MM.1S (cell line): ENCODE results near the gene CHTF8.

Experiments used
- DNase-seq: peaks from one replicate; pipeline ENCODE4 v3.0.0-alpha.2; 2015
- H2AFZ ChIP-seq: fragments of 300-600 bp; sonication (generic); 2 replicates; pipeline ENCODE4 v1.6.0; 2016; ENCODE audit warnings: antibody characterized with exemption, low read length
- H3F3A ChIP-seq: fragments of 300-600 bp; sonication (generic); 2 replicates; pipeline ENCODE4 v1.6.1; 2016; ENCODE audit warnings: mild to moderate bottlenecking, antibody characterized with exemption, low read length, moderate library complexity, mixed read lengths; ENCODE audit not compliant: insufficient read depth
- H3K27ac ChIP-seq: fragments of 300-600 bp; sonication (generic); 2 replicates; pipeline ENCODE4 v1.5.1; 2016; ENCODE audit warnings: mild to moderate bottlenecking, low read length
- H3K27me3 ChIP-seq: fragments of 300-600 bp; sonication (generic); replicated peaks from 2 replicates; pipeline ENCODE4 v1.6.0; 2016; ENCODE audit warnings: low read length; ENCODE audit not compliant: insufficient read depth
- H3K36me3 ChIP-seq: fragments of 300-600 bp; sonication (generic); replicated peaks from 2 replicates; pipeline ENCODE4 v1.6.1; 2016; ENCODE audit warnings: mild to moderate bottlenecking, low read length, mixed read lengths; ENCODE audit not compliant: insufficient read depth
- H3K4me1 ChIP-seq: fragments of 300-600 bp; sonication (generic); 2 replicates; pipeline ENCODE4 v1.6.1; 2016; ENCODE audit warnings: low read length, mixed read lengths
- H3K4me2 ChIP-seq: fragments of 300-600 bp; sonication (generic); 2 replicates; pipeline ENCODE4 v1.6.0; 2016; ENCODE audit warnings: low read depth, low read length
- H3K4me3 ChIP-seq: fragments of 300-600 bp; sonication (generic); 2 replicates; pipeline ENCODE4 v1.5.1; 2016; ENCODE audit warnings: low read length, mixed read lengths
- H3K79me2 ChIP-seq: fragments of 300-600 bp; sonication (generic); 2 replicates; pipeline ENCODE4 v1.6.1; 2016; ENCODE audit warnings: mixed run types, low read length, mixed read lengths
- H3K9ac ChIP-seq: fragments of 300-600 bp; sonication (generic); 2 replicates; pipeline ENCODE4 v1.6.1; 2016; ENCODE audit warnings: low read length, mixed read lengths
- H3K9me2 ChIP-seq: fragments of 300-600 bp; sonication (generic); replicated peaks from 2 replicates; pipeline ENCODE4 v1.6.1; 2016; ENCODE audit warnings: mild to moderate bottlenecking, low read length, mixed read lengths; ENCODE audit not compliant: insufficient read depth
- H3K9me3 ChIP-seq: fragments of 300-600 bp; sonication (generic); replicated peaks from 2 replicates; pipeline ENCODE4 v1.6.1; 2016; ENCODE audit warnings: mild to moderate bottlenecking, low read length, mixed read lengths; ENCODE audit not compliant: insufficient read depth
- H4K20me1 ChIP-seq: fragments of 300-600 bp; sonication (generic); 2 replicates; pipeline ENCODE4 v1.6.1; 2016; ENCODE audit warnings: mild to moderate bottlenecking, low read length, moderate library complexity, mixed read lengths; ENCODE audit not compliant: insufficient read depth
- EZH2 ChIP-seq: fragments of 300-600 bp; sonication (generic); optimal IDR thresholded peaks from 2 replicates; pipeline ENCODE3; 2017; ENCODE audit warnings: low read depth, mild to moderate bottlenecking, antibody characterized with exemption, low read length, mixed read lengths
- EZH2phosphoT487 ChIP-seq: fragments of 300-600 bp; sonication (generic); IDR thresholded peaks from 2 replicates; pipeline ENCODE4 v1.6.1; 2018; ENCODE audit warnings: antibody characterized with exemption, low read length
- TF ChIP-seq, protein P1 (sequence below): fragments of 300-600 bp; sonication (generic); IDR thresholded peaks from 2 replicates; pipeline ENCODE4 v1.5.1; 2016; ENCODE audit warnings: antibody characterized with exemption, low read length, mixed read lengths

CHTF8 gene

DNA sequence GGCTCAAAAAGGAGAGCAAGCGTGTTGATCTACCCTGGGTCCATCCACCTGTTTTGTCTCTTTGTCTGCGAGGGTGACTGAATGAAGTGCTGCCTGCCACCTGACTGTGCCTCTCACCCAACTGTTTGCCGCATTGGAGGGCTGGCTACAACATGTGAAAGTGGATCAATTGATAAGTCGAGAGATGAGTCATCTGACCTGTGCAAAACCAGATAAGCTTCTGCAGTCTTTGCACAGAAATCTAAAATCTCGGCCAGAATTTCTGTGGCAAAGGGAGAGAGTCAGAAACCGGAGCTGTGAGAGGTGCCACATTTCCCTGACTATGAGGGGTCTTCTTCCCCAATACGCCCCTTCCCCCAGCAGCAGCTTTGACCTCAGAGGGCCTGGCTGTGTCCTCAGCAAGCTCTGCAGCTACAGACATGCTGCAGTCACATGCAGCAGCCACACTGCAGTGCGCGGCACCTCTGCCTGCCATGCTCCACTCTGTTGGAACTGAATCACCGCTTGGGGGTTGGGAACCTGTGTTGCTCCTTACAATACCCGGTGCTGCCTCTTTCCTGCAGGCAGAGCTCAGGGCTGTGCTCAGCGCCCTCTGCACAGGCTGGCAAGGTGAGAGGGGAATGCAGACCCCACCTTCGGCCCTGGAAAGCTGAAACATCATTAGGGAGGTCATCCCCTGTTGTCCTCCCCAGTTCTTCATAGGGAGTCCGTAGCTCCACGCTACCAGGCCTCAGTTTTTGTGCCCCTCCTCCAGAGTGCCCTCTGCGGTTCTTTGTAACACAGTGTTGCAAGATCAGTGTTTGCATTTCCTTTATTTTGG, 43.1 kb downstream of the CHTF8 start:
- H3K27me3 ChIP-seq = no peaks in the 10 kb centered on the region
- no peaks in the 10 kb centered on the region for H3K9me2 ChIP-seq
- no peak overlapping the region for H3K9ac ChIP-seq
- no peaks in the 10 kb centered on the region for H3K9me3 ChIP-seq
- no peak for DNase-seq
- no peak overlapping the region for H3K4me2 ChIP-seq
- H4K20me1 ChIP-seq = no peaks in the 10 kb centered on the region
- no peaks in the 10 kb centered on the region for H3K4me1 ChIP-seq
- TF ChIP-seq EZH2phosphoT487 = no peak
- TF ChIP-seq EZH2 = no peak
- TF ChIP-seq, protein P1, sequence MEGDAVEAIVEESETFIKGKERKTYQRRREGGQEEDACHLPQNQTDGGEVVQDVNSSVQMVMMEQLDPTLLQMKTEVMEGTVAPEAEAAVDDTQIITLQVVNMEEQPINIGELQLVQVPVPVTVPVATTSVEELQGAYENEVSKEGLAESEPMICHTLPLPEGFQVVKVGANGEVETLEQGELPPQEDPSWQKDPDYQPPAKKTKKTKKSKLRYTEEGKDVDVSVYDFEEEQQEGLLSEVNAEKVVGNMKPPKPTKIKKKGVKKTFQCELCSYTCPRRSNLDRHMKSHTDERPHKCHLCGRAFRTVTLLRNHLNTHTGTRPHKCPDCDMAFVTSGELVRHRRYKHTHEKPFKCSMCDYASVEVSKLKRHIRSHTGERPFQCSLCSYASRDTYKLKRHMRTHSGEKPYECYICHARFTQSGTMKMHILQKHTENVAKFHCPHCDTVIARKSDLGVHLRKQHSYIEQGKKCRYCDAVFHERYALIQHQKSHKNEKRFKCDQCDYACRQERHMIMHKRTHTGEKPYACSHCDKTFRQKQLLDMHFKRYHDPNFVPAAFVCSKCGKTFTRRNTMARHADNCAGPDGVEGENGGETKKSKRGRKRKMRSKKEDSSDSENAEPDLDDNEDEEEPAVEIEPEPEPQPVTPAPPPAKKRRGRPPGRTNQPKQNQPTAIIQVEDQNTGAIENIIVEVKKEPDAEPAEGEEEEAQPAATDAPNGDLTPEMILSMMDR = no peak
- no peak overlapping the region for H2AFZ ChIP-seq
- H3K36me3 ChIP-seq = no peaks in the 10 kb centered on the region
- no peaks in the 10 kb centered on the region for H3F3A ChIP-seq
- H3K4me3 ChIP-seq = no peak overlapping the region
- no peaks in the 10 kb centered on the region for H3K79me2 ChIP-seq
- no peak overlapping the region for H3K27ac ChIP-seq

DNA sequence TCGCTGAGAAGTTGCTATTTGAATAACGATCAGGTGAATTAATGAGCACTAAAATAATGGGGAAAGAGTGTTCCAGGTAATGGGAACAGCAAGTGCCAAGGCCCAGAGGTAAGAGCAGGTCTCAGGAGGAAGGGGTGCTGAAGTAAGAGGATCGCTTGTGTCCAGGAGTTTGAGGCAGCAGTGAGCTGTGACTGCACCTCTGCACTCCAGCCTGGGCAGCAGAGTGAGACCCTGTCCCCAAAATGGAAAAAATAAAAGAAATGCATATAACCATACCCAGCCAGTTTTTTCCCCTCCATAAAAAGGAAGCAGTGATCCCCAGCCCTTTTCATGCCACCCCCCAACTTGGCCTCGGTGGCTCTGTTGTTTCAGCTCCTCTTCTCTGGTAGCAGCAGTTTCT, 43.7 kb downstream of the CHTF8 start:
- no peak overlapping the region for H2AFZ ChIP-seq
- no peak overlapping the region for H3K4me2 ChIP-seq
- TF ChIP-seq EZH2phosphoT487 = no peak
- TF ChIP-seq EZH2 = no peak
- TF ChIP-seq, protein P1 = no peak
- H3K36me3 ChIP-seq = no peaks in the 10 kb centered on the region; the same call in 1 of the 2 replicates
- H4K20me1 ChIP-seq = no peaks in the 10 kb centered on the region
- no peaks in the 10 kb centered on the region for H3K27me3 ChIP-seq
- H3K4me1 ChIP-seq = no peaks in the 10 kb centered on the region
- H3K9me2 ChIP-seq = no peaks in the 10 kb centered on the region
- H3K4me3 ChIP-seq = no peak overlapping the region
- no peaks in the 10 kb centered on the region for H3K79me2 ChIP-seq
- no peaks in the 10 kb centered on the region for H3F3A ChIP-seq
- H3K9me3 ChIP-seq = no peaks in the 10 kb centered on the region
- no peak overlapping the region for H3K27ac ChIP-seq
- no peak overlapping the region for H3K9ac ChIP-seq
- DNase-seq = no peak

DNA sequence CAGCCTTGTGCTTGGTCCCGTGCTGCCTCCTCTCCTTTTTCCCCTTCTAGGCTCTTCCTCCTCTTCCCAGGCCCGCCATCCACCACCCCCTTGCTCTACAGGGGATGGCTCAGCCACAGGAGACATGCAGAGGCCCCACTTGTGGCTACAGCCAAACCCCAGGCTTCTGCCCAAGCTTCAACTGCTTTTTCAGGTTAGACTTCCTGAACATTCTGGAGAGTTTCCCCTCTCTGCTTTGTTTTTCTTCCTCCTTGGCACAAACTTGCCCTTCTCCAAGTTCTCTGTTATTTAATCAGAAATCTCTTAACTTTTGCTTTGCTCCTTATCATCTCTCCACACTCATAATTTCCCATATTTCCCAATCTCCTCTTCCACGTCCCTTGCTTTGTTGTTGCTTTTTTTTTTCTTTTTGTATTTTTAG, 45.2 kb downstream of the CHTF8 start:
- Histone ChIP-seq H3K79me2 (no peaks in the 10 kb centered on the region), H4K20me1 (no peaks in the 10 kb centered on the region), H3K9me2 (no peaks in the 10 kb centered on the region), H3K9me3 (no peaks in the 10 kb centered on the region), H3F3A (no peaks in the 10 kb centered on the region), H3K4me3 (no peak overlapping the region), H3K27ac (no peak overlapping the region), H2AFZ (no peak overlapping the region), H3K9ac (no peak overlapping the region), H3K4me1 (no peaks in the 10 kb centered on the region), H3K27me3 (no peaks in the 10 kb centered on the region), H3K4me2 (no peak overlapping the region), H3K36me3 (no peaks in the 10 kb centered on the region; the same call in 1 of the 2 replicates)
- no peak for DNase-seq
- TF ChIP-seq EZH2 (no peak), EZH2phosphoT487 (no peak)
- TF ChIP-seq, protein P1 = no peak
